C1 segment of cervical spinal cord (tissue), 14 donors: ENCODE data around the gene SPRED1.

ENCODE experiments used
- DNase-seq, 14 donors: peaks; one replicate each; lab custom pipeline; 2025; lab: John Stamatoyannopoulos, UW

The SPRED1 gene

DNA sequence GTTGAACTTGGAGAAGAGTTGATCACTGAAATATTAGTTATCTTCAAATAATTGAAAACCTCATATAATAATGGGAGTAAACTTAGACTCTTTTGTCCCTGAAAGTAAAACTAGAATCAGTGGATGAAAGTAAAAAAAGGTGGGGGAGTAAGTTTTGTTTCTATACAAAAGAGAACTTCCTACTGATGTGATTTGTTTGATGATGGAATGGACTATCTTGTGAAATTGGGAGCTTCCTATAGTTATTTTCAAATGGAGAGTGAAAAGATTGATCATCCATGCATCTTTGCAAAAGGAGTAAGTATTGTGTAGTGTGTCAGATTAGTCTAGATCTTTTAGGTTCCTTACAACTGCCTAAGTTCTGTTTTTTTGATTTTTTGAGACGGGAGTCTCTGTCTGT is 28.4 kb downstream of the SPRED1 start:
- DNase-seq: no peak

DNA sequence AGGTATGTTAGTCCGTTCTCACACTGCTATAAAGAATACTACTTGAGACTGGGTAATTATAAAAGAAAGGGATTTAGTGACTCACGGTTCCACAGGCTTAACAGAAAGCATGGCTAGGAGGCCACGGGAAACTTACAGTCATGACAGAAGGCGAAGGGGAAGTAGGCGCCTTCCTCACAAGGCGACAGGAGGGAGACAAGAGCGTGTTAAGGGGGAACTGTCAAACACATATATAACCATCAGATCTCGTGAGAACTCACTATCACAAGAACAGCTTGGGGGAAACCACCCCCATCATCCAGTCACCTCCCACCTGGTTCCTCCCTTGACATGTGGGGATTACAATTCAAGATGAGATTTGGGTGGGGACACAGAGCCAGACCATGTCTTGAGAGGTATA is 30.4 kb downstream of the SPRED1 start:
- no peak for DNase-seq

DNA sequence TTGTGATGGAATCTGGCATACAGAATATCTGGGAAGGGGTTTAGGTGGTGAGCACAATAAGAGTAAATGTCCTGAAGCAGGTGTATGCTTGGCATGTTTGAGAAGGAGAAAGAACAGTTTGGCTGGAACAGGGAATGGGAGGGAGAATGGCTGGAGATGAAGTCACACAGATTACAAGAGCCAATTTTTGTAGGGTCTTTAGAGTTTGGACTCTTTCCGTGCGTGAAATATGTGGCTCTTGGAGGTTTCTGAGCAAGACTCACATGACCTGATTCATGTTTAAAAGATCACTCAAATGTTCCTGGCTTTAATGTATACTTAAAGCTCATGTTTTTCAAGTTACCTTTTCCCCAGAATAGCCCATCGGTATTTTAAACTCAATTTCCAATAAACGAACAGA is 32.8 kb downstream of the SPRED1 start:
- no peak for DNase-seq

DNA sequence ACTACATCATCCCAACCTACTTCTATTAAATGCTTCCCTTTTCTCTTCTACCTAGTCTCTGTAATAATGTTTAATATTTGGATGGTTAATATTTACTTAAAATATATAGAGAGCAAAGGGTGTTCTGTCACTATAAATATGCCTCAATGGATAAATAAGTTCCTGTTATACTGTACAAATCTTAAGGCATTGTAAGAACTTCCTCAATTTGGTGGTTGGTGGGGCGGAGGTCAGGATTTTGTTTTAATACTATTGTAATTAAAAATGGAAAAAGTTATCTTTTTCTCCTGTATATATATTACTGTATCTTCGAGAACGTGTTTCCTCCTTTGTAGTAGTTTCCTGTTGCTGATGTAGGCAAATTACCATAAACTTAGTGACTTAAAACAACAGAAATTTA is 41.5 kb downstream of the SPRED1 start:
- no peak for DNase-seq

DNA sequence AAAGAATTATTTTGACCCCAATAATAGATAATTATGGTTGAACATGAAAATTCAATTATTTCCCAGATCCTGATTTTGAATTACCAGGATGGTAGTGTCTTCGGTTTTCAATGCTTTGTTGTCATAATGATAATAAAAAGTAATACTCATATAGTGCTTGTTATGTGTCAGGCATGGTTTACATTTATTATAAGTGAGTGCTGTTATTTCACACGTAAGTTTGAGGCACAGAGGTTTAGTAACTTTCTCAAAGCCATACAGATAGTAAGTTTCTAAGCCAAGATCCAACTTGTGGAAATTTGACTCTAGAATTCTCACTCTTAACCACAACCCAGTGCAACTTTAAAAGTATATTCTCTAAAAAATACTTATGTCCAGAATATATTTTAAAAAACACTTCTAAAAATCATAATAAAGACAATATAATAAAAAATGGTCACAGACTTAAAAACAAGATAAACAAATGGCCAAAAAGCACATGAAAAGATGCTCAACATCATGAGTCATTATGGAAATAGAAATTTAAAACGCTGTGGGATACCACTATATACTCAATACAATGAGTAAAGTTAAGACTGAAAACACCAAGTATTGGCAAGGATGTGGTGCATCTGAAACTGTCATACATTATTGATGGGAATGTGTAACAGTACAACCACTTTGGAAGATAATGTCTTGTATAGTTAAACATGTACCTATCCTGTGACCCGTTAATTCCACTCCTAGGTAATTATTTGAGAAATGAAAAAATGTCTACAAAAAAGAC is 45.2 kb downstream of the SPRED1 start:
- no peak for DNase-seq

DNA sequence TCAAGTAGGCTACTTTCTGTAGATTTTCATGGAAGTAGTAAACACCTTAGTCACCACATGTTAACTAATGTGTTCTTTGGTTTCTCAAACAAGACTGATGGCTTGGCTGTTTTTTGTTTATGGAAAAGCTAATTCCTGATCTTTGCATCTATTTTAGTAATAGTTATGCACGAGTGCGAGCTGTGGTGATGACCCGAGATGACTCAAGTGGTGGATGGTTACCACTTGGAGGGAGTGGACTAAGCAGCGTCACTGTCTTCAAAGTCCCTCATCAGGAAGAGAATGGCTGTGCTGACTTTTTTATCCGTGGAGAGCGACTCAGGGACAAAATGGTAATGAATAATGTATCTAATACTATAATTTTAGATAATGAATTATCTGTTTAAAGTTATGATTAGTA is 46.6 kb downstream of the SPRED1 start:
- DNase-seq: no peak

DNA sequence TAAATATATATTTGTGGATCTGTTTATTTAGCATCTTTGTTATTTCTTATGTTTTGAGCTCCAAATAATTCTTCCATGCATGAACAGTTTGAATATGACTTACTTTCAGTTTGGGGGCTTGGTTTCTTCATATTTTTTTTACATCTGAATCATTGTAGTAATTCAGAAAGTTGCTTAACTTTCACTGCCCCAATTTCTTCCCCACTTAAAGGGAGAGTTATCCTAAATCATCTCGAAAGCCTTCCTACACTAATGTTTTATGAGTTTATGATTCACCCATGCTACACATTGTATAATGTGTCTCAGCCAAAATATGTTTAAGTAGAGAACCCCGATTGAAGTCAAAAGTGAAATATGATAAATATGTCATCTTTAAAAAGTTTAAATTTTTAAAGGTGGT is 47.8 kb downstream of the SPRED1 start:
- DNase-seq: no peak

DNA sequence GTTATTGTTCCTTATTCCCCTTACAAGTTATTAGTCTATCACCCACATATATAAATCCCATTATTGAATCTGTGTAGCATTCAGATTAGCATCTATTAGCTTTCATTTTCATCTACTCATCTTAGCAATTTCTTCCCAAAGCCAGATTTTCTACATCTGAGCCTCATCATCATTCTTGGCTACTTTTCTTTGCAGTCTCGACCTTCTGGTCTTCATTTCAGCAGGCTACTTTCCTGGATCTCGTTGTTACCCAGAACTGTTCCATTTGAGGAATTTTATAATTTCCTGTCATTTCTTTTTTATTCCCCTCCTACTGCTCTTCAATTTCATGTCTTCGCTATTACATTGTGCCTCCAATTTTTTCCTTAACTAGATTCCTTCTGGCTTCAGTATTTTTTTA is 51.8 kb downstream of the SPRED1 start:
- DNase-seq: no peak

DNA sequence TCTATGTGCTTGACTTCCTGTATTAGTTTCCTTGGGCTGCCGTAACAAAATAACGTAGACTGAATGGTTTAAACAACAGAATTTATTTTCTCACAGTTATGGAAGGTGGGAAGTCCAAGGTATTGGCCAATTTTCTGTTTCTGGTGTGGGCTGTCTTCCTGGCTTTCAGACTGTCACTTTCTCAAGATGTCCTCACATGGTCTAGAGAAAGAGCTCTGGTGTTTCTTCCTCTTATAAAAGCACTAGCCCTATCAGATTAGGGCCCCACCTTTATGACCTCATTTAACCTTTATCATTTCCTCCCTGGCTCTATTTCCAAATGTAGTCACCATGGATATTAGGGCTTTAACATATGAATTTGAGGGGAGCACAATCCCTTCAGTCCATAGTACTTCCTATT is 54.6 kb downstream of the SPRED1 start:
- no peak for DNase-seq

DNA sequence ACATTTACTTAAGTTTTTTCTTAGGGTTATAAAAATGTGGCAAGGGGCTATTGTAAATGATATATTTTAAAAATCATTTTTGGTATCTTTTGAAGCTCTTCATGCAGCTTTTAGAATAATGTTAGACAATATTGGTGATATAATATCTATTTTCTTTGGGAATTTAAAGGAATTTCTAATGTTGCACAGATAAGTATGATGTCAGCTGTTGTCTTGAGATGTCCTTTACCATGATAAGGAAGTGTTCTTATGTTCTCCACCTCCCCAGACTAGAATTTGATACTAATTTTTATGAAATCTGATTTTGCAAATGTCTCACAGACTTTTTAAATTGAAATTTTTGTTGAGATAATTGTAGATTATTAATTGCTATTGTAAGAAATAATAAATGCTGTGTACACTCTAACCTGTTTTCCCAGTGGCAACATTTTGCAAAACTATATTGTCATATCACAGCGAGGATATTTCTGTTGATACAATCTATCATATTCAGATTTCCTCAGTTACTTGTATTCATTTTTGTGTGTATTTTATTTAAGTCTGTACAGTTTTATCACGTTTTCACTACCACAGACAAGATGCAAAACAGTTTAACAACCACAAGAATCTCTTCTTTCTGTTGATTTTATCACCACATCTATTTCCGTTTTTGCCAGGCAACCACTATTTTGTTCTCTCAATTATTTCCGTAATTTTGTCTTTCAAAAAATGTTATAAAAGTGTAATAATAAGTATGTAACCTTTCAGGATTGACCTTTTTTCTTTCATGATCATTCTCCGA is 55.4 kb downstream of the SPRED1 start:
- no peak for DNase-seq

DNA sequence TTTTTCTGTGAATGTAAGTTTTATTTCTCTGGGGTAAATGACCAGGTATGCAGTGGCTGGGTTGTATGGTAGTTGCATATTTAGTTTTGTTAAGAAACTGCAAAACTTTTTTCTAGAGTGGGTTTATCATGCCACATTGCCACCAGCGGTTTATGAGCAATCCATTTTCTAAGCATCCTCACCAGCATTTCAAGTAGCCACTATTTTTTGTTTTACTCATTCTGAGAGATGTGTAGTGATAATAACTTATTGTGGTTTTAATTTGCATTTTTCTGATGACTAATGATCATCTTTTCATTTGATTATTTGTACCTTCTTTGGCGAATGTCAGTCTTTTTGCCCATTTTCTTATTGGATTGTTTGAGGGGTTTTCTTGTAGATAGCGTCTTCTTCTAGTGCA is 56.2 kb downstream of the SPRED1 start:
- no peak for DNase-seq

DNA sequence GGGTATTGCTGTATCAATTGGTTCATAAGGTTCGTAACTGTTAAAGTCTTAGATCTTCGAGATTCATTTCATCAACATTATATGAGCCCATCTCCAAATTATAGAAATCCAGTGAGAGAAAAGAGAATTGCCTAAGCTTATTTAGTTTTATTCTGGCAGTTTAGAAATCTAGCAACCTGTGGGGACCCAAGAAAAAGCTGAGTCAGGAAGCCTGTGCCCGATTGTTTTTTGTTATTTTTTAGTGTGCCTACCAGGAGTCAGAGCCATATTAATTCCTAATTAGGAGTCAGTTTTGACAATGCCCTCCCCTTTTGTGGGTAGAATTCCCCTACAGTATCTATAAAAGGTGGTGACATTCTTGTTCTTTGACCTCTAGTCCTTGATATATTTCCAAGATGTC is 59.6 kb downstream of the SPRED1 start:
- DNase-seq: no peak

DNA sequence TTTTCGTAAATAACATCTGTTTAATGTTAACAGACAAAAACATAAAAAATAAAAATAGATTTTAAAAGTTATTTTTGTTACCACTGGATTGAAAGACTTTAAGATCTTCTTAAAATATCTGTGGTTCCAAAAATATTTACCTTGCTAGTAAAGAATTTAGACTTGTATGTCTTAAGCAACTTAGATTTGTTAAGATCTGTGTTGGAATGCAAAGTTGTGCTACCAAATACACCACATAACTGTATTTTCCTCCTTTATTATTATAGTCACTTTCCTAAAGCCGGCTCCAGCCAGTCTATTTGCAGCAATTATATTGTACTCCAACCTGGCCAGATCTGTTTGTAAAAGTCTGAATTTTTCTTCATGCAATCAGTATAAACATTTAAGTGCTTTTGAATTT is 63.7 kb downstream of the SPRED1 start:
- DNase-seq: no peak

DNA sequence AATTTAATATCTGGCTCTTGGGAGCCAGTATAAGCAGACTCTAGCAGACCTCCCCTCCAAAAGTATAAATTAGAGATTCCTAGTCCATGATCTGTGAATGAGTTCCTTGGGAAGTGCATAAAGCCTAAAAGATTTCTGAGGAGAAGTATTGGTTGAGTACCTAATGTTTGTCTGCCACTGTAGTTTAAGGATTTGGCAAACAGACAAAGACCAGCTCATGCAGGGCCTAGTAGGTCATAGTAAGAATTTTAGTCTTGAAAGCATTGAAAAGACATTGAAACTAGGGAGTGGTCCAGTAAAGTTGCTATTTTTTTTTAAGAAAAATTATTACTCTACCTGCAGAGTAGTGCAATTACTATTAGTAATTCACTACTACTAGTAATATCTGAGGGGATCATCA is 67.5 kb downstream of the SPRED1 start:
- no peak for DNase-seq

DNA sequence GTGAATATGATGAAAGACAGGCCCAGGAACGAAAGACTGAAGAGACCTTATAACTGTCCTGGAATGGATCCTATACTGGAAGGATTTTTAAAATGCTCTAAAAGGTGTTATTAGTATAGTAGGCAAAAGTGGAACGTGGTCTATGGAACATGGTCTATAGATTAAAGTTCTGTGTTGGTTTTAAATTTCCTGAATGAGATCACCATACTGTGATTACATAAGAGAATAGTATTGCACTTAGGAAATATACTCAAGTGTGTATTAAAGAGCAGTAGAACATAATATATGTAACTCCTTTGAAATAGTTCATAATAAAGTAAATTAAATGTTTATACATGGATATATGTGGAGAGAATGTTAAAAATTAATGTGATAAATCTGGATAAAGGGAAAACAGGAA is 68.2 kb downstream of the SPRED1 start:
- no peak for DNase-seq

DNA sequence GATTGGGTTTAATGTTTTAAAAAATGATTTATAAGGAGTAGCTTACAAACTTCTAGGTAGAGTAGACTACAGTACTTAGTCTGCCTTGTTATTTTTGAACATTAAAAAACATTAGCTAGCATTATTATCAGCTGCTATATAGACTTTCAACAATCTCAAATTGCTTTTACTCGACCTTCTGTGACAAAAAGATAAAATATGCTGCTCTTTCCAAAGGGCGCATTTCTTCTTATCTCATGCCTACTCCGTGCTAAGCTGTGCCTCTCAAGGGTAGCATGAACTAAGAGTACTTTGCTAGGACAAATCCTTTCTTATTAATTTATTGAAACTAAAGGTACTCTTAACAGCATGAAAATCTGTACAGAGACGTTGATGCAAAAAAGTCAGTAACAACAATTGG is 71.3 kb downstream of the SPRED1 start:
- no peak for DNase-seq

DNA sequence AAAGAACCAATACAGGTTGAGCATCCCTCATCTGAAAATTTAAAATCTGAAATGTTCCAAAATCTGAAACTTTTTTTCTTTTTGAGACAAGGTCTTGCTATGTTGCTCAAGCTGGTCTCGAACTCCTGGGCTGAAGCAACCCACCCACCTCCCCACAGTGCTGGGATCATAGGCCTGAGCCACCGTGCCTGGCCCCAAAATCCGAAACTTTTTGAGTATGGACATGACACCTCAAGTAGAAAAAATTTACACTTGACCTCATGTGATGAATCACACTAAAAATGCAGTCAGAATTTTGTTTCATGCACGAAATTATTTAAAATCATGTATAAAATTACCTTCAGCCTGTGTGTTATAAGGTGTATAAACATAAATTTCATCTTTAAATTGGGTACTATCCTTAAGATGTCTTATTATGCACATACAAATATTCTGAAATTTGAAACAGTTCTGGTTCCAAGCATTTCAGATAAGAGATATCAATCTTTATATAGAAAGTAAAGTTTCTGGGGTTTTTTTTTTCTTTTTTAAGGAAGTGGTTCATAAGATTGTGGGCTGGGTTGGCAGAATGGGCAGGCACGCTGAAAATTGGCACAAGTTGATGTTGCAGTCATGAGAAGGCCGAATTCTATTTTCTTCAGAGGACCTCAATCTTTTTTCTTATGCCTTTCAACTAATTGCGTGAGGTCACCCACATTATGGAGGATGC is 72.5 kb downstream of the SPRED1 start:
- no peak for DNase-seq

DNA sequence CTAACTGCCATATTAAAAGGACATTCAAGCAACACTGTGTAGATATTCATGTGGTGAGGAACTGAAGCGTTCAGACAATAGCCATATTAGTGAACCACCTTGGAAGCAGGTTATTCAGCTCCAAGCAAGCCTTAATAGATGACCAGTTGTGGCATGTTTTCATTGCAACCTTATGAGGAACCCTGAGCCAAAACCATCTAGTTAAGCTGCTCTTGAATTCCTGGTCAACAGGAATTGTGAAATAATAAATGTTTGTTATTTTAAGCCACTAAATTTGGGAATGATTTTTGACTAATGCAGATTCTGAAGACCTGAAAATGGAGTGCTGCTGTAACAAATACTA is 73.0 kb downstream of the SPRED1 start:
- no peak for DNase-seq

DNA sequence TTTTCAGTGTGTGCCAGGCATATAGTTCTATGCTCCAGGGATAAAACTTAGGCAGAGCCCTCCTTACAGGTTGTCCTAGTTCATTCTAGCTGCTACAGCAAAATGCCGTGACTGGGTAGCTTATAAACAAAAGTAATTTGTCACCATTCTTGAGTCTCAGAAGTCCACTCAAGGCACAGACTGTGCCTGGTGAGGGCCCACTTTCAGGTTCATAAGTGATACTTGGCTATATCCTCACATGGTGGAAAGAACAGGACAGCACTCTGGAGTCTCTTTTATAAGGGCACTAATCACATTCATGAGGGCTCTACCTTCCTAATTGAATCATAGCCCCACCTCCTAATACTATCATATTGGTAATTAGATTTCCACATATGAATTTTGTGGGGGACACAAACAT is 80.1 kb downstream of the SPRED1 start:
- no peak for DNase-seq

DNA sequence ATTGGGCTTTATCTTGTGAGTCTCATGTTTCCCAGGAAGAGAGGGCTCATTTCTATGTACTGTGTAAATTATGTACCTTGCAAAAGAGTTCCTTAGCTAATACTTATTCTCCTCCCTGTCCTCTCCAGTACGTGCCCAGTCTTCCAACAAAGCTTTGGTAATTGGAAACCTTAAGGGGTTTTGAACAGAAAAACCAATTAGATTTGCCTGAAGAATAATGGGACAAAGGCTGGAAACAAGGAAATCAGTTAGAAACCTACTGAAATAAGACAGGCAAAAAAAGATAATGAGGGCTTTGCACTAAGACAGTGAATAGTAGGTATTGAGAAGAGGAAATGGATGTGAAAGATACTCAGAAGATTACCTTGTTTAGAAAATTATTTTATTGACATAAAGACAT is 82.5 kb downstream of the SPRED1 start:
- no peak for DNase-seq

DNA sequence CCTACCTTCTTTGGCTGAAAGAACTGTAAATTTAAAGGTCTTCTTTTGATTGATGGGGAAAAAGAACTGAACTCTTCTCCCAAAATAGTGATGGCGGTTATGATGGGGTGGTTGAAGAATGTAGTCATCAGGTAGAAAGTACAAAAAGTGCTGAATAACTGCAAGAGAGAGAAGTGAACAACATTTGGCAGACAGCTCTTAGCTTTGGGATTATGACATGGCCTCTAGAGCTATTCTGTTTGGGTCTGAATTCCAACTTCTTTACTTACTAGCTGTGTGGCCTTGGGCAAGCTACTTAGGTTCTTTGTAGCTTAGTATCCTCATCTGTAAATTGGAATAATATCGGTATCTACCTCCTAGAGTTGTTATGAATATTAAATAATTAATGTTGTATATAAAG is 91.7 kb downstream of the SPRED1 start:
- DNase-seq: no peak

DNA sequence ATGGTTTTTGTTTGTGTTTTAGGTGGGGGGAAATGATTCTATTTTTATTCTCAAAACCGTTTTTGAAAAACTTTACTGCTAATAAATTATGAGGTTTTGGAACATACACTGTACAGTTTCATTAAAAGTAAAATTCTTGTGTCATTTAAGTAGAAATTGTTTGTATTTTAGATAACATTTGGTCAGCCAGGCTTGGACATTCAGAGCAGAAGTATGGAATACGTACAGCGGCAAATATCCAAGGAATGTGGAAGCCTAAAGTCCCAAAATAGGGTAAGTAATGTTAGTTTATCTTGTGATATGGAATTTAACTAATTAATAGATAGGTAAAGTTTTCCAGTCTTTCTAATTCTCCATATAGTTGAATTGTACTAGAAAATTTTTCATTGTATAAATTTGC is 96.6 kb downstream of the SPRED1 start:
- no peak for DNase-seq

DNA sequence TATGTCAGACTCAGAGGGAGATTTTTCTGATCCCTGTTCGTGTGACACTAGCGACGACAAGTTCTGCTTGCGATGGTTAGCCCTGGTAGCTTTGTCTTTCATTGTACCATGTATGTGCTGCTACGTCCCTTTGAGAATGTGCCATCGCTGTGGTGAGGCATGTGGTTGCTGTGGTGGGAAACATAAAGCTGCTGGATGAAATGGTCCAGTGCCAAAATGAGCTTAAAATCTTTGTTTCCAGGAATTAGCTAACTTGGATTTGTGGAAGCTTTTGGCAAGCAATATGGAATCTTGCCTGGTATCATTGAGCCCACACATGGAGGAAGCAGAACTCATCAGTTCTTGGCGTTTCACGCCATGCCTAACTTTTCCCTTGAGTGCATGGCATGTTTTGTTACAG is 98.8 kb downstream of the SPRED1 start:
- DNase-seq: no peak
